ENCODE measurements around the gene SPATA21.
"Not testable (repeated sequence)": the region's sequence is repeated elsewhere in the genome, so short reads cannot be mapped to it uniquely, and the experiment has no call there.

Gene SPATA21

DNA sequence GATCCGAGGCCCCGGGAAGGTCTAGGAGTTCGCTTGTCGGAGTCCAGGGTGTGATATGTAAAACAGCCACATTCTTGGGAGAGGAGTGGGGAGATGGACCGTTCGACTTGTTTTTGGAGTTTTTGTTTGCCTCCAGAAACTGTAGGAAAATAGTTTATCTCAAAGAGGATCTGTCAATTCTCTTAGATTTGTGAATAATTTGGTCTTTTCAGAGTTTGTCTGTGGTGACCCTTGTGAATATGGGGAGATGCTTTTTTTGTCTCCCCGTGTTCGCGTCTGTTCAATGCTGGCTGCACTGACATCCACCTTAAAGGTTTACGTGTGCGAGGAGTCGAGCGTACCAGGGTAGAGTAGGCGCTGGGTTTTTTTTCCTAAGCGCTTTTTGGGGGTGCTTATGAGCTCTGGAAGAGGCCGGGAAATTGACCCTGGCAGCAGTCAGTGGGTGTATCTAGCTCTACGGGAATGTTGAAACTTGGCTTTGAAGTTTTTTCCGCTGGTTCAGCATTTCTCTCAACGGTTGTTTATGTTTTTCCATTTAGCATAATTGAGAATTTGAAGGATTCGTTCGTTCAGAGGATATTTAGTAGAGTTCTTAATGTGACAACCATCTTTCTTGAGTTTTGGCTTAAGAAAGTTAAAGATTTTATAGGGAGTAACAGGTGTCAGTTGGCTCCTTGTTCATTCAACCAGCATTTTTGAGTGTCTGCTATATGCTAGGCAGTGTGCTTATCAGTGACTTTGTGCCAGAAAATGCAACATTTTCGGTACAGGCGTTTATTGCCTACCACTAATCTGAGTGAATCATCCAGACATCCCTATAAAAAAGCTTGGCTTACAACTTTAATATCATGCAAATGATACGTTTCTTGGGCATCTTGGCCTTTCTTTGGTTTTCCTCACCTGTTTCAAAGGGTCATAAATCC lies 69.0 kb downstream of the SPATA21 start:
- Histone ChIP-seq H3K4me3 (peak overlapping the region; percentile 84 to 88), H3K4me1 (peaks cover 0 to 82% (median 58%) of the 10 kb centered on the region in 4 donors), H3K36me3 (no peaks in the 10 kb centered on the region), H3K27ac (peak overlapping the region; percentile 95), H3K9me3 (no peaks in the 10 kb centered on the region), H3K27me3 (no peaks in the 10 kb centered on the region)
- DNase-seq, result no peak
- TF ChIP-seq CTCF (IDR thresholded peaks at IDR 0.05), result no peak
- intact Hi-C loops (cut with DNase I; ENCODE audit: low total_unique reads), result loop anchor here (10.0 kb wide), 1 partner anchor 163 kb away; no protein-coding TSS in a partner anchor

DNA sequence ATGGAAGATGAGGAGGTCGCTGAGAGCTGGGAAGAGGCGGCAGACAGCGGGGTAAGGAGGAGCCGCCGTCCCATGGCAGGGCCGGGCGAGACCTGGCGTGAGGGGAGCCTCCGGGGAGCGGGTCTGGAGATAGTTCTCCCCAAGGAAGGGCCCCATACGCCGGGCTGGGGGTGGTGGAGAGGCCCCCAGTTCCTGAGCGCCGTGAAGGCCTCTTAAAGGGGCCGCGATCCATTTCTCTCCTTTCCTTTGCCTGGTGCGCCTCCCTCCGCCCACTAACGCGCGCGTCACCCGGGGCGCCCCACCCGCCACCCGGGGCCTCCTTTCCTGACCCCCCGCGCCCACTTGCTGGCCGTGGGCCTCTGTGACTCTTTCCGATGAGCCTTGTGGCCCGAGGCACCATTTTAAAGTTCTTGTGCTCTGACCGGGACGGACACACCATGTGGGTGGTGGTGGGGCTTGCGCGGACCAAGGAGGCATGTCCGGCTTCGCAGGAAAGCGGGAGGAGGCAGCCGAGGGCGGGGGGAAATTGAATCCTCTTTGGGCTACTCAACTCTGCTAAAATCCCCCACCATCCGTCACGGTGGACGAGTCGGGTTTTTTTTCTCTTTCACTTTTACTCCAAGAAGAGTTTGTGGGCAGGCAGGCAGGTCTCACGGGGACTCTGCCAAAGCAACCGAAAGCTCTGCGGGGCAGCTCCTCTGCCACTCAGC lies 69.8 kb downstream of the SPATA21 start:
- Histone ChIP-seq H3K4me3 (peak overlapping the region; percentile 84 to 88), H3K36me3 (no peaks in the 10 kb centered on the region), H3K4me1 (peaks cover 0 to 79% (median 51%) of the 10 kb centered on the region in 4 donors), H3K27ac (peak overlapping the region; percentile 95), H3K27me3 (no peaks in the 10 kb centered on the region), H3K9me3 (no peaks in the 10 kb centered on the region)
- DNase-seq, result peak; percentile 88 to 94
- intact Hi-C loops (cut with DNase I; ENCODE audit: low total_unique reads), result loop anchor here (10.0 kb wide), 1 partner anchor 163 kb away; no protein-coding TSS in a partner anchor
- TF ChIP-seq CTCF (IDR thresholded peaks at IDR 0.05), result no peak

- H3K36me3 ChIP-seq, result no peaks in the 10 kb centered on the region
- intact Hi-C loops (cut with DNase I; ENCODE audit: low total_unique reads), result loop anchor here (10.0 kb wide), 1 partner anchor 162 kb away; no protein-coding TSS in a partner anchor
- DNase-seq, result peak; percentile 98
- H3K27me3 ChIP-seq, result no peaks in the 10 kb centered on the region
- H3K9me3 ChIP-seq, result no peaks in the 10 kb centered on the region
- peak within 1 kb of the TSS; percentile 84 to 88 for H3K4me3 ChIP-seq
- peaks cover 0 to 72% (median 47%) of the 10 kb centered on the region in 4 donors for H3K4me1 ChIP-seq
- peak within 1 kb of the TSS; percentile 95 for H3K27ac ChIP-seq
- no peak for TF ChIP-seq CTCF (IDR thresholded peaks at IDR 0.05)
Measured at GRCh38 chr1:16366722-16367257, 70.4 kb downstream of the SPATA21 start, which contains the start of gene SZRD1. Gene SZRD1, plus strand, starts transcription at chr1:16367242. Its CDS starts 16 bp downstream, at chr1:16367258.

DNA sequence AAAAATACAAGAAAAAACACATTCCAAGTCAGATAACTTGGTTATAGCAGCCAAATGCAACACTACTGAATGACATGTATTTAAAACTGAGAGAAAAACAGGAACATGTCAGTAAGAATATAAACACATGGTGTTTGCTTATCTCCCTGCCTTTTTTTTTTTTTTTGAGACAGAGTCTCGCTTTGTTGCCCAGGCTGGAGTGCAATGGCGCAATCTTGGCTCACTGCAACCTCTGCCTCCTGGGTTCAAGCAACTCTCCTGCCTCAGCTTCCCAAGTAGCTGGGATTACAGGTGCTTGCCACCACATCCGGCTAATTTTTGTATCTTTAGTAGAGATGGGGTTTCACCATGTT lies 72.1 kb downstream of the SPATA21 start:
- not testable (repeated sequence) for H3K4me3 ChIP-seq, H3K27me3 ChIP-seq, H3K36me3 ChIP-seq, H3K9me3 ChIP-seq
- peak in 1 of 2 donors; percentile 76 for DNase-seq
- Histone ChIP-seq H3K4me1 (peaks cover 0 to 57% (median 37%) of the 10 kb centered on the region in 4 donors), H3K27ac (peak overlapping the region; percentile 95)
- intact Hi-C loops (cut with DNase I; ENCODE audit: low total_unique reads), result loop anchor here (10.0 kb wide), 1 partner anchor 160 kb away; no protein-coding TSS in a partner anchor

- Histone ChIP-seq H3K4me1 (peaks cover 0 to 24% (median 11%) of the 10 kb centered on the region in 4 donors), H3K4me3 (no peak overlapping the region), H3K36me3 (no peaks in the 10 kb centered on the region), H3K27me3 (no peaks in the 10 kb centered on the region), H3K27ac (no peak overlapping the region), H3K9me3 (no peaks in the 10 kb centered on the region)
- no peak for TF ChIP-seq CTCF (IDR thresholded peaks at IDR 0.05)
- intact Hi-C loops (cut with DNase I; ENCODE audit: low total_unique reads), result loop anchor here (10.0 kb wide), 1 partner anchor 62 kb away; no protein-coding TSS in a partner anchor
- no peak for DNase-seq
Measured at GRCh38 chr1:16356867-16357266, 80.4 kb downstream of the SPATA21 start.
